Hippocampal formation (tissue), 2 donors: Measurements from ENCODE around the gene DCDC2.
"Not testable (repeated sequence)": the region's sequence is repeated elsewhere in the genome, so short reads cannot be mapped to it uniquely, and the experiment has no call there.

Source experiments
- DNase-seq, 2 donors: peaks; one replicate each; lab custom pipeline; 2025; lab: John Stamatoyannopoulos, UW

DCDC2 gene

DNA sequence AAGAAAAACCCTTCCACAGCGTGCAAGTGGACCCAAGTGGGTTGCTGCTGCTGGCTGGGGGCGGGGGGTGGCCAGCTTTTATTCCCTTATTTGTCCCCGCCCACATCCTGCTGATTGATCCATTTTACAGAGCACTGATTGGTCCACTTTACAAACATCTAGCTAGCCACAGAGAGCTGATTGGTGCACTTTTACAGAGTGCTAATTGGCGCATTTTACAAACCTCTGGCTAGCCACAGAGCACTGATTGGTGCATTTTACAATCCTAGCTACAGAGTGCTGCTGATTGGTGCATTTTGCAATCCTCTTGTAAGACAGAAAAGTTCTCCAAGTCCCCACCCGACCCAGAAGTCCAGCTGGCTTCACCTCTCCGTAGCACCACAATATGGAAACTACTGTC is 99.6 kb downstream of the DCDC2 start:
- DNase-seq = not testable (repeated sequence)

GRCh38 chr6:24257282-24257681 is 100.6 kb downstream of the DCDC2 start:
- no peak for DNase-seq

DNA sequence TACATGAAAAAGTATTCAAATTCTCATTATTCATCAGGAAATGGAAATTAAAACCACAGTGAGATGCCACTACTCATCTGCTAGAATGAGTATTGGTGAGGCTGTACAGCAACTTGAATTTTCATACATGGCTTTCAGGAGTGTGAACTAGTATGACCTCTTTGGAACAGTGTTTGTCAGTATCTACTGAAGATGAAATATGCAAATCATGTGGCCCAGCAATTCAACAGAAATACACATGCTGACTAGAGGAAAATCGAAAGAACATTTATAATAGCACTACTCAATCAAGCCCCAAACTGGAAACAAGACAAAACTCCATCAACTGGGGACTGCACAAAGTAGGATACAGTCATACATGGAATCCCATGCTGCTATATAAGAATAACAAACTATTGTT is 102.2 kb downstream of the DCDC2 start:
- no peak for DNase-seq

DNA sequence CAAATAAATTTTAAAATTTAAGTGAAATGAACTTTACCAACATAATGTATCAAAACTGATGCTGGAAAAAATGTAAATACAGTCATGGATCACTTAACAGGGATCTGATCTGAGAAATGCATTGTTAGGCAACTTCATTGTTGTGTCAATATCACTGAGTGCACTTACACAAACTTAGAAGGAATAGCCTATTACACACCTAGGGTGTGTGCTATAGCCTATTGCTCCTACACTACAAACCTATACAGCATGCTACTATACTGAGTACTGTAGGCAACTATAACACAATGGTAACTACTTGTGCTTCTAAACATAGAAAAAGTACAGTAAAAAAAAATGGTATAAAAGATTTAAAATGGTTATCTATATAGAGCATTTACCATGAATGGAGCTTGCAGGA is 104.5 kb downstream of the DCDC2 start:
- DNase-seq = no peak

- no peak for DNase-seq
Measured at GRCh38 chr6:24252280-24252679, 105.6 kb downstream of the DCDC2 start.

DNA sequence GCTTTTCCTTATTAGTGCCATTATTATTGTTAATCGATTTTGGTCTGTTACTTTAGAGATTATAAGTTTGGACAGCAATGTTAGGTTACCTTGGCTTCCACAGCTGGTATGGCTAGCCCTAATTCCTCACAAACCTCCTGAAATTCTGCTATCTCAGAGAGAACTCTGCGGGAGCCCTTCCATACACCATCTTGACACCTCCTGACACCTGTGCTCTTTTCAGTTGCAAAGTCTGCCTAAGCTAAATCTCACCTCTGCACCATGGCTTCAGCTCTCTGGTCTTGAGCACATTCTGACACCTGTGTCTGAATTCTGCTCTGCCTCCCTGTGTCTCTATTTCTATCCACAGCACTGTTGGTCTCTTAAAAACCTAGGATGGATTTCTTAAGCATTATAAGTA is 106.5 kb downstream of the DCDC2 start:
- no peak for DNase-seq

DNA sequence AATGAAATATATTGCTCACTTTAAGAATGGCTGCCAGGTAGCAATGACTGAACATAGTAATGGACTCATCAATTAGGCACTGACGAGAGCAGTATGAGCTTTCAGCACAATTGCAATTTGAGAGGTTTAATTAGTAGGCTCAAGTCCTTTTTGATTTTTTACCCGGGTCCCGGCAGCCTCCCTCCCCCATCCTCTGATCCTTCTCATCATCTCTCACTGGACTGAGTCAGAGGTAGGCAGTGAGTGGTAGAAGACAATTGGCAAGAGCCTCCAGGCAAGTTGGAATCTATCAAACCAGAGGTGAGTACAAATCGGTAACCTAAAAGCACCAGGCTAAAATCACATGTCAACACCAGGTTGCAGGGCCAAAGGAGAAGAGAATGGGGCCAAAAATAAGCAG is 107.9 kb downstream of the DCDC2 start:
- DNase-seq = no peak

DNA sequence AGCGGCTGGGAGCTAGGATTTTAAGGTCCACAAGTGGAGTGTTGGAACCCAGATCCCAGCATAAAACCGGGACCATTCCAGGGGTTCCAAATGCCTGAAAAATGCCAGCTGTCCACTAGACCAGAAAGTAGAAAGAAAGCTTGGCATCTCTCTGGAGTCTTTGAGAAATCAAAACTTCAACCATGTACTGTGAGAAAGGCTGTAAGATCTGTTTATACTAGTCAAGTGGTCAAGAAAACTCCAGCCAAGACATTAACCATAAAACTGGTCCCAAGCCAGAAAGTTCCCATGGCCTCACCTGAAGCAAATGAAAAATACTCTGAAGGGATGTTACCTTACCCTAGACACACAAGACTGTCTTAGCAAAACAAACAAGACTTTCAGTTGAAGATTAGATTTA is 112.6 kb downstream of the DCDC2 start:
- no peak for DNase-seq

DNA sequence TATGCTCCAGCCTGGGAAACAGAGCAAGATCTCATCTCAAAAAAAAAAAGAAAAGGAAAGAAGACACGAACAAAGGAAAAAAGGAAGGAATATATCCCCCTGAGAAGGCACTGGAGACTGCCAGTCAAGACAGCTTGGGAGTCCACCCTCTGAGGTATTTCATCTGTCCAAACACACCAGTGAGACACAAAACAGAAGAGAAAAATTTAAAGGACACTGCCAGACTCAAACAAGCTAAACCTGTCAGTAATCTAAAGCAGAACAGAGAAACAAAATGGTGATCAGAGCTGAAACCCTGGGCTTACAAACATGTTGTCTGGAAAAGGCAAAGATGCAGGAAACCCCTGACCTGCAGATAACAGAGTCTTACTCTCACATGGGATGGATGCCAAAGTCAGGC is 114.9 kb downstream of the DCDC2 start:
- no peak for DNase-seq

GRCh38 chr6:24241779-24242178 is 116.1 kb downstream of the DCDC2 start:
- DNase-seq = not testable (repeated sequence)

- no peak for DNase-seq
Measured at GRCh38 chr6:24240943-24241342, 116.9 kb downstream of the DCDC2 start.

GRCh38 chr6:24240380-24240928 is 117.4 kb downstream of the DCDC2 start:
- DNase-seq = no peak

- DNase-seq = no peak
Measured at GRCh38 chr6:24238700-24239099, 119.2 kb downstream of the DCDC2 start.

DNA sequence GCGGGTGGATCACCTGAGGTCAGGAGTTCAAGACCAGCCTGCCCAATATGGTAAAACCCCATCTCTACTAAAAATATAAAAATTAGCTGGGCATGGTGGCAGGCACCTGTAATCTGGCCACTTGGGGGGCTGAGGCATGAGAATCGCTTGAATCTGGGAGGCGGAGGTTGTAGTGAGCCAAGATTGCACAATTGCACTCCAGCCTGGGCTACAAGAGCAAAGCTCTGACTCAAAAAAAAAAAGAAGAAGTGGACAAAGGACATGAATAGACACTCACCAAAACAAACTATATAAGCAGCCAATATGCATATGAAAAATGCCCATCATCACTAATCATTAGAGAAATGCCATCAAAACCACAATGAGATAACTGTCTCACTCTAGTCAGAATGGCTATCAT is 121.1 kb downstream of the DCDC2 start:
- not testable (repeated sequence) for DNase-seq

GRCh38 chr6:24233813-24234442 is 123.9 kb downstream of the DCDC2 start:
- no peak for DNase-seq

- no peak for DNase-seq
Measured at GRCh38 chr6:24231438-24231977, 126.4 kb downstream of the DCDC2 start.

DNA sequence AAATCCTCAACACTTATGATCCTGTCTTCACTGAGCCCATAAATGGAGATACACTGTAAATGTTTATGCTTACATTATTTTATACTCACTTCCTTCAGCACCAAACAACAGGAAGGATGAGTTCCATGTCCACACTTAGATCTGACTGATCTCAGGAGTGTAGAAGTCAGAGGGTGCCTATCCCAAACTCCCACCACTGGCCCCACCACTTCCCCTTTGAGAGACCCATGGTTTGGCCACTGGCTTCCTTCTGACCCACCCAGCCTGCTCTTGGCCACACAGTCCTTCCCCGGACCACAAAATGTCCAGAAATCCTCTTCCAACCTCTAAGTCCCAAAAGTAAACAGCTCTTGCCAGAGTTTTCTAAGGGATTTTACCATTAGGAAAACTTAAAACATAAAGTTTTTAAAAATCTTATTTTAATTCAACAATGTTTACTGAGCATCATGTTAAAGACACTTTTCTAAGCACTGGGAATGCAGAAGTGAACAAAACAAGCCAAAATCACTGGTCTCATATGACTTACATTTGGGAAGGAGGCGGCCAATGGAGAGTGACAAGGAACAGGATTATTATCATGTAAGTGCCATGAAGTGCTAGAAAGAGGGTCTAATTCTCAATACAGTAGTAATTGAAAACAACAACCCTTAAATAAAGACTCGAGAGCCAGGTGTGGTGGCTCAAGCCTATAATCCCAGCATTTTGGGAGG is 128.0 kb downstream of the DCDC2 start:
- DNase-seq = no peak

GRCh38 chr6:24228681-24229255 is 129.1 kb downstream of the DCDC2 start:
- DNase-seq = no peak

DNA sequence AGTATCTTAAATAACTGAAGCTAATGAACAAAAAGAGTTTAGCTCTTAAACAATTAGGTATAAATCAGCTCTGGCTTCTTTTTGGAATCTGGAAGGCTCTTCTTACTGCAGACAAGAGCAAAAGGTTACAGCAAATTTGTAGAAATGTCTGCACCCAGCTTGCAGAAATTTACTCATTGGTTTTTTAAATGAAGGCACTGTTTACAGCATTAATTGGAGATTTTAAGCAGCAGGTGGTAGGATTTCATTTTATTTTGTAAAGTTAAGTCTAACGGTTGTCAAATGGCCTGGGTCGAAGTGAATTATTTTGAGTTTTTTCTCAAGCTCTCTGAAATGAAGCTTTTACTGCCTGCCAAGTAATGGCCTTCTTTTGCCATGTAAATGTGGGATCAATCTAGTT is 129.7 kb downstream of the DCDC2 start:
- peak in 1 of 2 donors; percentile 61 for DNase-seq

DNA sequence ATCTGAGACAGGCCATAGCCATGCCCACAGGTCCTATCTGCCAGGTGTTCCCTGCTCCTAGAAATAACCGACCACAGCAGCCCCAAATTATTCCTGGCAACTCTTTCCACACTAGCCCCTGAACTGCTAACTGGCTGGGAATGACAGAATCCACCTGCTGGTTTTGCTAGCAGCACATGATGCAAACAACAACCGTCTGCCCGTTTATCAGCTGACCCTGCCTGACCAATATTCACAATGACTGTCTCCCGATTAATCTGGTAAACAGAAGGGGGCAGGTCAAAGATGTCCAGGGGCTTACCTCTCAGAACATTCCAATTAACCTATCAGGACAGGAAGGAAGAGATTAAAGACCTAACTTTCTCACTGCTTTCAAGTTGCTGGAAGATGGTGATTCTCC is 130.3 kb downstream of the DCDC2 start:
- no peak for DNase-seq

DNA sequence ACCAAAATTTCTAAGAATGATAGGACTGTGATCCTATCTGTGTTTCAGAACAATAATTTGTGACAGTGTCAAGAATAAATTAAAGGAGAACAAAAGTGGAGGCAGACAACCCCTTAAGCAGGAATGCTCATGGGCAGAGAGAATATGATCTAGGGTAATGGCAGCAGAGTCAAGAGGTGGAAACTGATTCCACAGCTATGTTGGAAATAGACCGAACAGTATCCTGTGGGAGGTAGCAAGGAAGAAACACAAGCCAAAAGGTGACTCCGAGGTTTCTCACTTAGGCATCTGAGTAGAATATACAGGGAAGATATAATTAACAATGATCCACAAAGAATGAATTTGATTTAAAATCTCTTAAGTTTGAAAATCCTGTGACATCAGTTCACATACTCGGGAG is 131.3 kb downstream of the DCDC2 start:
- no peak for DNase-seq

- no peak for DNase-seq
Measured at GRCh38 chr6:24225838-24226237, 132.0 kb downstream of the DCDC2 start.
